Uterus (tissue), 2 donors: ENCODE results near the gene TRA2A.

Experiments used
- CTCF ChIP-seq, 4 experiments: fragments of 200-600 bp in 2 of 4; fragments of 450-650 bp in 2 of 4; sonication (generic) in 2 of 4; IDR thresholded peaks; one replicate each; pipeline ENCODE4 v1.5.1; 2016 to 2019; ENCODE audit warnings: antibody characterized with exemption in 4 of 4, mild to moderate bottlenecking in 2 of 4, moderate library complexity in 1 of 4
- POLR2A ChIP-seq, 2 donors: fragments of 450-650 bp; IDR thresholded peaks; one replicate each; pipeline ENCODE4 v1.6.1; 2016; ENCODE audit warnings: antibody characterized with exemption in 2 of 2, mild to moderate bottlenecking in 1 of 2, moderate library complexity in 1 of 2

- TF ChIP-seq CTCF (IDR thresholded peaks at IDR 0.05) (no peak), POLR2A (IDR thresholded peaks at IDR 0.05) (no peak)
Observed at GRCh38 chr7:23514755-23515154, 17.0 kb downstream of the TRA2A start.
